Cerebellar nuclear complex (tissue), 1 donor: ENCODE data around the gene APOC1.
"Not testable (repeated sequence)": the region's sequence is repeated elsewhere in the genome, so short reads cannot be mapped to it uniquely, and the experiment has no call there.

Experiments
- DNase-seq, 2 experiments: peaks; one replicate each; lab custom pipeline; 2025; lab: John Stamatoyannopoulos, UW

The APOC1 gene

GRCh38 chr19:44889830-44890365 lies 24.5 kb upstream of the APOC1 start:
- no peak for DNase-seq

GRCh38 chr19:44890366-44891015 lies 23.9 kb upstream of the APOC1 start:
- DNase-seq: peak; percentile 99 to 100

GRCh38 chr19:44891016-44891882 lies 23.2 kb upstream of the APOC1 start, which contains the start of gene TOMM40:
TOMM40 (plus strand) TSS chr19:44891254; CDS start chr19:44891416, 162 bp downstream.
- DNase-seq: peak in 1 of 2 experiments; percentile 99

- DNase-seq: no peak
Observed at GRCh38 chr19:44892932-44893331, 21.5 kb upstream of the APOC1 start.

- no peak for DNase-seq
Observed at GRCh38 chr19:44893332-44894051, 20.9 kb upstream of the APOC1 start.

GRCh38 chr19:44894052-44894400 lies 20.4 kb upstream of the APOC1 start:
- no peak for DNase-seq

- no peak for DNase-seq
Observed at GRCh38 chr19:44894946-44895345, 19.5 kb upstream of the APOC1 start.

- no peak for DNase-seq
Observed at GRCh38 chr19:44897835-44898234, 16.6 kb upstream of the APOC1 start.

- DNase-seq: no peak
Observed at GRCh38 chr19:44900328-44901244, 13.8 kb upstream of the APOC1 start.

GRCh38 chr19:44903216-44903601 lies 11.2 kb upstream of the APOC1 start:
- DNase-seq: no peak

- peak in 1 of 2 experiments; percentile 2 for DNase-seq
Observed at GRCh38 chr19:44903602-44904425, 10.6 kb upstream of the APOC1 start.

GRCh38 chr19:44904426-44904994 lies 9.9 kb upstream of the APOC1 start:
- DNase-seq: no peak

- no peak for DNase-seq
Observed at GRCh38 chr19:44905437-44906160, 8.8 kb upstream of the APOC1 start, which contains the start of gene APOE. APOE (plus strand) TSS chr19:44905796; CDS start chr19:44906625, 829 bp downstream.

GRCh38 chr19:44907613-44908012 lies 6.8 kb upstream of the APOC1 start:
- no peak for DNase-seq

- no peak for DNase-seq
Observed at GRCh38 chr19:44908074-44908835, 6.2 kb upstream of the APOC1 start.

GRCh38 chr19:44908836-44909261 lies 5.6 kb upstream of the APOC1 start:
- no peak for DNase-seq

GRCh38 chr19:44909775-44910174 lies 4.6 kb upstream of the APOC1 start:
- DNase-seq: no peak

- DNase-seq: not testable (repeated sequence)
Observed at GRCh38 chr19:44911896-44912295, 2.5 kb upstream of the APOC1 start.
